Activated CD8-positive, alpha-beta memory T cell treated with anti-CD3 and anti-CD28 coated beads, Interleukin-2, amount 50 U/mL, for 1 hour (primary cell): ENCODE results near the gene CLIP3.
"Not testable (repeated sequence)": the region's sequence is repeated elsewhere in the genome, so short reads cannot be mapped to it uniquely, and the experiment has no call there.

Source experiments
- DNase-seq: peaks from one replicate; pipeline ENCODE4 v3.0.0-alpha.2; 2020; ENCODE audit errors: extremely low read depth

The CLIP3 gene

GRCh38 chr19:36049080-36049698 is 16.5 kb upstream of the CLIP3 start:
- DNase-seq, result no peak

GRCh38 chr19:36047835-36048234 is 15.2 kb upstream of the CLIP3 start:
- DNase-seq, result no peak

GRCh38 chr19:36046443-36047050 is 13.9 kb upstream of the CLIP3 start:
- no peak for DNase-seq

DNA sequence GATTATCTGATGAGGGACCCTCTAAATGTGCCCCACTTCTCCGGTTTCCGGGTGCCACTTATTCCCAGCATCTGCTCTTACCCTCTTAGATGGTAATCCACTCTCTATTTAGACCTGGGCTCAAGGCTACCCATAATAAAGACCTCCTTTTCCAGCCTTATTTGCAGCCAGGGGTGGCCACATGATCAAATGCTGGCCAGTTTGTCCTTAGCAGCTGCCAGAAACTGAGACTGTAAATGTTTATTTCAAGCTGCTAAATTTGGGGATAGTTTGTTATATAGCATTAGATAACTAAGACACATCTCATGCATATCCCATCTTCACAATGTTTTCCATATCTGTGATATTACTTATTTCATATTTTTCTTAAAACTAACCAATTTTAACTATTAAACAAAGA is 11.3 kb upstream of the CLIP3 start:
- DNase-seq, result no peak

GRCh38 chr19:36041831-36042230 is 9.2 kb upstream of the CLIP3 start:
- DNase-seq, result no peak

- not testable (repeated sequence) for DNase-seq
These were observed 8.4 kb upstream of the CLIP3 start for GRCh38 chr19:36041092-36041491.

GRCh38 chr19:36040495-36040894 is 7.8 kb upstream of the CLIP3 start:
- DNase-seq, result no peak

DNA sequence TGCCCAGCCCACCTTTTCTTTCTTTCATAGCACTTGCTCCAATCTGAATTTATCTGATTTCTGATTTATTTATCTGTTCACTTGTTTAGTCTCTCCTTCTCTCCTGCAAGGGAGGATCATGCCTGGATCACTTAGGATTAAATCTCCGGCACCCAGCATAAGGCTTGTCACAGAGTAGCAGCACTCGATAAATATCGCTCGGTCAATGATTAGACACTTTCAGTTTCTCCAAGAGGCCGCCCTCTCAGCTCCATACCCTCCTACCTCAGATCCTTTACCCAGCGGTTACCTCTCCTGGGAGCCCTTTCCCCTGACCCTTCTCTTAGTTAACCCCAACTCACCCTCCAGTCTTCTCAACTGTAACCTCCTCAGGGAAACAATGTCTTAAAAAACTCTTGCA is 1.4 kb downstream of the CLIP3 start:
- no peak for DNase-seq

DNA sequence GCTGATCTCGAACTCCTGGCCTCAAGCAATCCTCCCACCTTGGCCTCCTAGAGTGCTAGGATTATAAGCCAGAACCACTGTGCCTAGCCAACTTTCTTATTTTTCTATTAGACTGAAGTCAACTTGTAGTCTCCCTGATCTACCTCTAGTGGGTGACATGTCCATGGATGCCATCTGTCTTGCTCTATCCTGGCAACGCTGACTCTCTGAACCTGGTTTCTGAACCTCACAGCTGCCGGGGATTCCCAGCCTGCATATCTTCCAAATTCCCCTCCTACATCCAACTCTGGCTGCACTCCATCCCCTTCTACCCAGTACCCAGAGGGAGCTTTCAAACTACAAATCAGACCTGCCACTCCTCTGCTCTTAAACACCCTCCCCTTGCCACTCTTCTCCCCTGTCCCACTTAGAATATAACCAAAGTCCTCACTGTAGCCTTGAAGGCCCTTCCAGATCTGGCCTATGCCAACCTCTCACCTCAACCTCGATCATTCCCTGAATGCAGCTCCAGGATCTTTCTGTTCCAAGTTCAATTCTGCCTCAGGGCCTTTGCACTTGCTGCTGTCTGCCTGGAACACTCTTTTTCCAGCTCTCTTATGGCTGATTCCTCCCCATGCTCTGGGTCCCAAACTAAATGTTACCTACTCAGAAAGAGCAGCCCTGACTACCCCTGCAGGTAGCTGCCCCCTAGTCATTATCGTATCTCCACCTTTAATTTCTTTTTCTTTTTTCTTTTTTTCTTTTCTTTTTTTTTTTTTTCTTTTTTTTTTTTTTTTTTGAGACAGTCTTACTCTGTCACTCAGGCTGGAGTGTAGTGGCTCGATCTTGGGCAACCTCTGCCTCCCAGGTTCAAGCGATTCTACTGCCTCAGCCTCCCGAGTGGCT is 2.2 kb downstream of the CLIP3 start:
- DNase-seq, result no peak

DNA sequence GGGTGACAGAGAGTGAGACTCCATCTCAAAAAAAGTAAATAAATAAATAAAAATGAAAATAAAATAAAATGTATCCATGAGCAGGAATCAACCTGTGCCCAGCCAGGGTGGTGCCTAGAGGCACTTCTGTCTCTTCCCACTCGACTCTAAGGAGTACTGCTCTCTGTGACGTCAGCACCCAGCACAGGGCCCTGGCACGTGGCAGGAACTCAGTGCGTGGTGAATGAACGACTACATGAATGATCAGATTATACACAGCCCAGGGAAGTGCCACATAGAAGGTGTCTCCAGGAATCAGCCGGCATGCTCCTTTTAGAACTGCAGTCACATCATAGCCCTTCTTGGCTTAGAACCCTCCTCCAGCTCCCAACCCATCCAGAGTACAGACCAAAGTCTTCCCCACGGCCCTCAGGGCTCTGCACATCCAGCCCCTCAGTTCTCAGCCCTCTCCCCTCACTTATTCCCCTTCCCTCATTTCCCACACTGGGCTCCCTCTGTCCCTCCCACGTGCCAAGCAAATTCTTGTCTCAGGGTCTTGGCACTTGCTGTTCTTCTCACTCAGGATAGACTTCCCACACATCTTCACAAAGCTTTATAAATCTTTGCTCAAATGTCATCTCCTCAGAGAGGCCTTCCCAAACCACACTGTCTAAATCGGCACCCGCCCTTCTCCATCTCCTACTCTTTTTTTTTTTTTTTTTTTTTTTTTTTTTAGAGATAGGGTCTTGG is 4.2 kb downstream of the CLIP3 start:
- DNase-seq, result no peak

- no peak for DNase-seq
These were observed 5.0 kb downstream of the CLIP3 start for GRCh38 chr19:36027696-36028095.

GRCh38 chr19:36026091-36026876 is 6.4 kb downstream of the CLIP3 start:
- DNase-seq, result no peak

- DNase-seq, result no peak
These were observed 7.1 kb downstream of the CLIP3 start for GRCh38 chr19:36025541-36025940.

- no peak for DNase-seq
These were observed 9.2 kb downstream of the CLIP3 start for GRCh38 chr19:36023432-36023831.

GRCh38 chr19:36019061-36019670 is 13.5 kb downstream of the CLIP3 start:
- DNase-seq, result no peak

- DNase-seq, result peak; percentile 99
These were observed 18.4 kb downstream of the CLIP3 start, which contains the start of gene ALKBH6 for GRCh38 chr19:36014012-36014924. TSS of gene ALKBH6 (minus strand) at chr19:36014213. CDS start at chr19:36013397, 816 bp downstream.

DNA sequence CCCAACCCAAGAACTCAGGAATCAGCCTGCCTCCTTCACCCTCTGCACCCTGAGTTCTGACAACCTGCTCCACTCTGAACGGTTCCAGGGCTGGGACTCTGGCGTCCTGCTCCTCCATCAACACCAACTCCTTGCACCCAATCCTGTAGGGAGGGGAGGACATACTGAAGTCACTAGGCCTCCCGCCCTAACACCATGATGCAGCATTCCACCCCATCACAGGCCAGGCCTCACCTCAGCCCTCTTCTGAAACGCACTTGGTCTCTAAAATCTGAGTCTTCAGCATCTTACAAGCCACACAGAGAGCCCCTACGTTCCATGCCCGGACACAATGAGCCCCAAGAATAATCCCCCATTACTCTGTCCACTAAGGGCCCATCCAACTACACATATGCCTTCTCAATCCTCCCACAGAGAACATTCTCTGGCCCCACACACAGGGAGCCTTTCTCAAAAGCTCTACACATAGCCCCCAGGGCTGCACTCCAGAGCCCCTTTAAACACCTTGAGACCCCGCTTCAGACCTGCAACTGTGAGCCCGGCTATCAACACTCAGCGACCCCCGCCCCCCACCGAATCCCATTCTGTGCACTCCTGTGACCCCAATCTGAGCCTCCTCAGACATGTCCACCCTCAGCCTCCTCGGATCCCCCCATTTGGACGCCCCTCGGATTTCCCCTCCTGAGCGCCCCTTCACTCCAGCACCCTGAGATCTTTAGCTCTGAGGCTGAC is 19.2 kb downstream of the CLIP3 start:
- no peak for DNase-seq

GRCh38 chr19:36010402-36010801 is 22.3 kb downstream of the CLIP3 start:
- DNase-seq, result no peak
